ENCODE results near the gene CYP11A1. TPM values are rescaled to one million over a fixed set of nuclear protein-coding genes. Genes with fewer than 3 reads are reported as not detected.

Gene CYP11A1
- total RNA-seq, 1 donor from 2014 or later: 0.43 TPM

DNA sequence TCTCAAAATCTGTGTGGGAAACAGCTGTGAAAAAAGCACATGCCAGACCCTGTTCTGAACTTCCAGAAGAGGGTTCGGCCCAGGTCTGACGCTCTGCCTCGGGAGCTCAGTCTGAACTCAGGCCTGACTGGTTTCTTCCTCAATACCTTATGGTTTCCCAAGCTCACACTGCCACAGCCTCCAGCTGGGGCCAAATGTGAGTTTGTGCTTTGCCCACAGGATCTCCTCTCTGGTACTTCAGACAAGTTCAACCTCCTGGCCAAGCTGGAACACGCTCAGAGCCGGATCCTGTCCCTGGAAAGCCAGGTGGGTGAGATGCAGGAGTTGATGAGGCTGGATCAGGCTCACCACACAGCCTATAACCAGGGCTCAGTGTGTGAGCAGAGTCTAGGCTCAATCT is 33.8 kb downstream of the CYP11A1 start:
- no peaks in the 10 kb centered on the region for H4K20me1 ChIP-seq (ENCODE audit: insufficient read depth, low read length)
- H3K4me2 ChIP-seq (ENCODE audit: low read length): no peak overlapping the region
- H3K9me3 ChIP-seq (ENCODE audit: insufficient read depth, low read depth, low read length): no peaks in the 10 kb centered on the region
- H3K4me1 ChIP-seq (ENCODE audit: insufficient read depth, low read length): peaks cover 5% of the 10 kb centered on the region
- Mint-ChIP-seq H3K9me3 (ENCODE audit: unreplicated experiment) (peaks cover 13% of the 10 kb centered on the region), H3K4me3 (ENCODE audit: unreplicated experiment) (no peak overlapping the region), H3K27me3 (ENCODE audit: low read depth, unreplicated experiment) (peaks cover 50% of the 10 kb centered on the region), H3K4me1 (ENCODE audit: low read depth, unreplicated experiment) (no peaks in the 10 kb centered on the region), H3K27ac (ENCODE audit: unreplicated experiment) (no peak overlapping the region), H3K36me3 (ENCODE audit: low read depth, unreplicated experiment) (no peaks in the 10 kb centered on the region)
- H3K79me2 ChIP-seq (ENCODE audit: insufficient read depth, low read length): no peaks in the 10 kb centered on the region
- no peak overlapping the region for H2AFZ ChIP-seq (ENCODE audit: low read depth, low read length)
- H3K27ac ChIP-seq (ENCODE audit: low read depth, low read length): no peak overlapping the region
- TF ChIP-seq EZH2 (IDR thresholded peaks at IDR 0.05; ENCODE audit: insufficient read depth, low read length): no peak
- TF ChIP-seq, protein P1, sequence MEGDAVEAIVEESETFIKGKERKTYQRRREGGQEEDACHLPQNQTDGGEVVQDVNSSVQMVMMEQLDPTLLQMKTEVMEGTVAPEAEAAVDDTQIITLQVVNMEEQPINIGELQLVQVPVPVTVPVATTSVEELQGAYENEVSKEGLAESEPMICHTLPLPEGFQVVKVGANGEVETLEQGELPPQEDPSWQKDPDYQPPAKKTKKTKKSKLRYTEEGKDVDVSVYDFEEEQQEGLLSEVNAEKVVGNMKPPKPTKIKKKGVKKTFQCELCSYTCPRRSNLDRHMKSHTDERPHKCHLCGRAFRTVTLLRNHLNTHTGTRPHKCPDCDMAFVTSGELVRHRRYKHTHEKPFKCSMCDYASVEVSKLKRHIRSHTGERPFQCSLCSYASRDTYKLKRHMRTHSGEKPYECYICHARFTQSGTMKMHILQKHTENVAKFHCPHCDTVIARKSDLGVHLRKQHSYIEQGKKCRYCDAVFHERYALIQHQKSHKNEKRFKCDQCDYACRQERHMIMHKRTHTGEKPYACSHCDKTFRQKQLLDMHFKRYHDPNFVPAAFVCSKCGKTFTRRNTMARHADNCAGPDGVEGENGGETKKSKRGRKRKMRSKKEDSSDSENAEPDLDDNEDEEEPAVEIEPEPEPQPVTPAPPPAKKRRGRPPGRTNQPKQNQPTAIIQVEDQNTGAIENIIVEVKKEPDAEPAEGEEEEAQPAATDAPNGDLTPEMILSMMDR (IDR thresholded peaks at IDR 0.05; ENCODE audit: insufficient read depth, low read depth, low read length): no peak
- H3K27me3 ChIP-seq (ENCODE audit: insufficient read depth, low read length): peaks cover 2% of the 10 kb centered on the region
- H3K4me3 ChIP-seq (ENCODE audit: insufficient read depth, low read depth, low read length): no peak overlapping the region
- FAIRE-seq: no peak
- no peak overlapping the region for H3K9ac ChIP-seq (ENCODE audit: low read length)
- H3K36me3 ChIP-seq (ENCODE audit: insufficient read depth, low read length): no peaks in the 10 kb centered on the region
- DNase-seq (ENCODE audit: low read depth): no peak

DNA sequence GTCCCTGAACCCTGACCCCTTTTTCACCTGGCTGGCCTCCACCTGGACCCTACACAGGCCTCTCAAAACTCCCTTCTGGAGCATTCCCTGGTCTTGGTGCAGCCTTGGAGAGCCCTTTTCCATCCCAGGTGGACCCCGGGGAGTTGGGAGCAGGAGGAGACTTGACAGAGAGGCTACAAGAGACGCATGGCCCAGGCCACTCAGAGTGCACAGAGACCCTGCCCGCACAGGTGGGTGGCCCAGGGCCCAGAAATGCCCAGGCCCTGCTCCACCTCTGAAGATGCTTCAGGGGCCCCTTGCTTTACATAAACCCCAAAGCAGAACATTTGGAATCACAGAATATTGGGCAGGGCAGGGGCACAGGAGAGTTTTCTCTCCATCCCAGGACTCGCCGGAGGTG is 34.4 kb downstream of the CYP11A1 start:
- H3K27me3 Mint-ChIP-seq (ENCODE audit: low read depth, unreplicated experiment): peaks cover 52% of the 10 kb centered on the region
- Histone ChIP-seq H3K79me2 (ENCODE audit: insufficient read depth, low read length) (no peaks in the 10 kb centered on the region), H3K36me3 (ENCODE audit: insufficient read depth, low read length) (no peaks in the 10 kb centered on the region), H3K4me3 (ENCODE audit: insufficient read depth, low read depth, low read length) (no peak overlapping the region), H3K9me3 (ENCODE audit: insufficient read depth, low read depth, low read length) (no peaks in the 10 kb centered on the region), H3K4me2 (ENCODE audit: low read length) (no peak overlapping the region), H4K20me1 (ENCODE audit: insufficient read depth, low read length) (no peaks in the 10 kb centered on the region), H2AFZ (ENCODE audit: low read depth, low read length) (no peak overlapping the region), H3K4me1 (ENCODE audit: insufficient read depth, low read length) (peaks cover 5% of the 10 kb centered on the region), H3K9ac (ENCODE audit: low read length) (no peak overlapping the region), H3K27ac (ENCODE audit: low read depth, low read length) (no peak overlapping the region), H3K27me3 (ENCODE audit: insufficient read depth, low read length) (peaks cover 2% of the 10 kb centered on the region)
- no peak overlapping the region for H3K4me3 Mint-ChIP-seq (ENCODE audit: unreplicated experiment)
- H3K27ac Mint-ChIP-seq (ENCODE audit: unreplicated experiment): no peak overlapping the region
- no peak for FAIRE-seq
- TF ChIP-seq, protein P1 (IDR thresholded peaks at IDR 0.05; ENCODE audit: insufficient read depth, low read depth, low read length): no peak
- TF ChIP-seq EZH2 (IDR thresholded peaks at IDR 0.05; ENCODE audit: insufficient read depth, low read length): no peak
- H3K36me3 Mint-ChIP-seq (ENCODE audit: low read depth, unreplicated experiment): no peaks in the 10 kb centered on the region
- no peaks in the 10 kb centered on the region for H3K4me1 Mint-ChIP-seq (ENCODE audit: low read depth, unreplicated experiment)
- peaks cover 11% of the 10 kb centered on the region for H3K9me3 Mint-ChIP-seq (ENCODE audit: unreplicated experiment)
- DNase-seq (ENCODE audit: low read depth): no peak

DNA sequence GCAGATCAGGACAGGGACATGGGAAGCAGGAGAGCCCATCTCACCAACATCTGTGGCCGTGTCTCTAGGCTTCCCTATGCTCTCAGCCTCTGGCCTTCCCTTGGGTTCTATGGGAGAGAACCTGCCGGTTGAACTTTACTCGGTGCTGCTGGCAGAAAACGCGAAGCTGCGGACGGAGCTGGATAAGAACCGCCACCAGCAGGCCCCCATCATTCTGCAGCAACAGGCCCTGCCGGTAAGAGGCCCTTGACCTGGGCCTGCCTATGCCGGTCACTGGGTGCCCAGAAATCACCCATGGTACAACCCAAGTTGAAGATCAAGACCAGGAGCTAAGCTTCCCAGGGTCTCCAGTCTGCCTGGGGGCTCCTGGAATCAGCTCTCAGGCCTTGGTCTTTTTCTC is 34.8 kb downstream of the CYP11A1 start:
- H3K27ac Mint-ChIP-seq (ENCODE audit: unreplicated experiment): no peak overlapping the region
- no peak overlapping the region for H2AFZ ChIP-seq (ENCODE audit: low read depth, low read length)
- no peaks in the 10 kb centered on the region for H3K9me3 ChIP-seq (ENCODE audit: insufficient read depth, low read depth, low read length)
- no peak for DNase-seq (ENCODE audit: low read depth)
- no peak for FAIRE-seq
- H3K4me2 ChIP-seq (ENCODE audit: low read length): no peak overlapping the region
- TF ChIP-seq EZH2 (IDR thresholded peaks at IDR 0.05; ENCODE audit: insufficient read depth, low read length): no peak
- TF ChIP-seq, protein P1 (IDR thresholded peaks at IDR 0.05; ENCODE audit: insufficient read depth, low read depth, low read length): no peak
- peaks cover 5% of the 10 kb centered on the region for H3K4me1 ChIP-seq (ENCODE audit: insufficient read depth, low read length)
- H3K4me3 Mint-ChIP-seq (ENCODE audit: unreplicated experiment): no peak overlapping the region
- no peaks in the 10 kb centered on the region for H3K4me1 Mint-ChIP-seq (ENCODE audit: low read depth, unreplicated experiment)
- H3K79me2 ChIP-seq (ENCODE audit: insufficient read depth, low read length): no peaks in the 10 kb centered on the region
- no peak overlapping the region for H3K27ac ChIP-seq (ENCODE audit: low read depth, low read length)
- H3K4me3 ChIP-seq (ENCODE audit: insufficient read depth, low read depth, low read length): no peak overlapping the region
- peaks cover 11% of the 10 kb centered on the region for H3K9me3 Mint-ChIP-seq (ENCODE audit: unreplicated experiment)
- no peaks in the 10 kb centered on the region for H4K20me1 ChIP-seq (ENCODE audit: insufficient read depth, low read length)
- H3K9ac ChIP-seq (ENCODE audit: low read length): no peak overlapping the region
- H3K27me3 Mint-ChIP-seq (ENCODE audit: low read depth, unreplicated experiment): peaks cover 55% of the 10 kb centered on the region
- no peaks in the 10 kb centered on the region for H3K36me3 Mint-ChIP-seq (ENCODE audit: low read depth, unreplicated experiment)
- peaks cover 2% of the 10 kb centered on the region for H3K27me3 ChIP-seq (ENCODE audit: insufficient read depth, low read length)
- no peaks in the 10 kb centered on the region for H3K36me3 ChIP-seq (ENCODE audit: insufficient read depth, low read length)
